NT2/D1 (cell line): Measurements from ENCODE around the gene SAA2.

Experiments used
- DNase-seq: peaks from one replicate; pipeline ENCODE4 v3.0.0-alpha.2; 2011; ENCODE audit warnings: low read depth, low spot score
- H3K27me3 ChIP-seq: 2 replicates; pipeline ENCODE4 v1.6.0; 2011; ENCODE audit warnings: mild to moderate bottlenecking; ENCODE audit not compliant: insufficient read length, insufficient read depth
- H3K36me3 ChIP-seq: 2 replicates; pipeline ENCODE4 v1.6.1; 2011; ENCODE audit warnings: mild to moderate bottlenecking, low read length, mixed read lengths; ENCODE audit not compliant: insufficient read depth, insufficient read length
- H3K4me1 ChIP-seq: 2 replicates; pipeline ENCODE4 v1.5.1; 2011; ENCODE audit not compliant: insufficient read depth, insufficient read length
- H3K4me3 ChIP-seq: 2 replicates; pipeline ENCODE4 v1.5.1; 2011; ENCODE audit warnings: low read depth; ENCODE audit not compliant: insufficient read length
- H3K9ac ChIP-seq: 2 replicates; pipeline ENCODE4 v1.6.0; 2011; ENCODE audit warnings: low read depth; ENCODE audit not compliant: insufficient read length
- H3K9me3 ChIP-seq: 2 replicates; pipeline ENCODE4 v1.5.1; 2011; ENCODE audit warnings: mild to moderate bottlenecking, low read length; ENCODE audit not compliant: insufficient read depth
- SUZ12 ChIP-seq: IDR thresholded peaks from 2 replicates; pipeline ENCODE4 v1.6.1; 2011; ENCODE audit not compliant: insufficient read length, insufficient read depth; ENCODE audit errors: extremely low read depth
- YY1 ChIP-seq: IDR thresholded peaks from 2 replicates; pipeline ENCODE4 v1.6.1; 2011; ENCODE audit not compliant: insufficient read length, insufficient read depth
- ZNF274 ChIP-seq: IDR thresholded peaks from 2 replicates; pipeline ENCODE4 v1.6.1; 2011; ENCODE audit warnings: mild to moderate bottlenecking, low read depth, low read length

The SAA2 gene

GRCh38 chr11:18229501-18229900, 19.0 kb downstream of the SAA2 start:
- TF ChIP-seq ZNF274 (no peak), YY1 (no peak), SUZ12 (no peak)
- H3K27me3 ChIP-seq = no peaks in the 10 kb centered on the region
- H3K9ac ChIP-seq = no peak overlapping the region
- no peak for DNase-seq
- no peaks in the 10 kb centered on the region for H3K9me3 ChIP-seq
- H3K36me3 ChIP-seq = no peaks in the 10 kb centered on the region
- H3K4me1 ChIP-seq = no peaks in the 10 kb centered on the region
- no peak overlapping the region for H3K4me3 ChIP-seq

DNA sequence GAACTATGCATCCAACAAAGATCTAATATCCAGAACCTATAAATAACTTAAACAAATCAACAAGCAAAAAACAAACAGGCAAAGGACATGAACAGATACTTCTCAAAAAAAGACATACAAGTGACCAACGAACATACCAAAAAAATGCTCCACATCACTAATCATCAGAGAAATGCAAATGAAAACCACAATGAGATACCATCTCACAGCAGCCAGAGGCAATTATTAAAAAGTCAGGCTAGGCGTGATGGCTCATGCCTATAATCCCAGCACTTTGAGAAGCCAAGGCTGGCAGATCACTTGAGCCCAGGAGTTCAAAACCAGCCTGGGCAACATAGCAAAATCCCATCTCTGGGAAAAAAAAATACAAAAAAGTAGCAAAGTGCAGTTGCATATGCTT, 22.6 kb downstream of the SAA2 start:
- DNase-seq = no peak
- H3K9ac ChIP-seq = no peak overlapping the region
- TF ChIP-seq ZNF274 (no peak), SUZ12 (no peak), YY1 (no peak)

DNA sequence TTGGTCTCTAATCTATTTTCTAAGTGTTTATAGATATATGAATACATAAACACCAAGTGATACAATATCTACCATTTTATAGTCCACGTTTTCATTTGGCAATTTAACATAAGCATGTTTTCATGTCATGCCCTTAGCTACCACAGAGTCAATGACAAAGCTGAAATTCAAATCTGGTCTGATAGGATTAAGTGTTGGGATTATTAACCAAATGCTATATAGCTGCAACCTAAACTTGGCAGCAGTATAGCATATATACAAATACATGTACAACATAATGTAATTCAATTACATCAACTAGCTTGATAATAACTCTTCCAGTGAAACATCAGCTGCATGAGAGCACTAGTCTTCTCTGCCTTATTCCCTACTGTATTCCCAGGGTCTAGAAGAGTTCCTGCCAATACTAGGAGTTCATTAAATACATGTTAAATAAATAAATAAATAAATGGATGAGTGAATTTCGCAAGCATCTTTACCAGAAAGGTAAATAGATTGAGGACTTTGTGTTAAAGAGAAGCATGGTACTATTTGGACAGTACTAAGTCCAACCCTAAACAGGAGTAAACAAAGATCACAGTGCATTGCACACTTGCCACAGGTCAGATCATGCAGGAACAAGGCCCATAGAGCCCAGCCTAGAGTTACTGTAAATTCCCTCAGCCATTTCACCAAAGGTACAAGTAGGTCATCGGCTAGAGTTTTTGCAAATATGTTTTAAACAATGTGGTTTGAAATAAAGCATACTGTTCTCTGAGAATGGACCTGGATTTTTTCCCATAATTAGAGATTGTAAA, 24.7 kb downstream of the SAA2 start:
- Histone ChIP-seq H3K27me3 (no peaks in the 10 kb centered on the region), H3K4me3 (no peak overlapping the region), H3K36me3 (no peaks in the 10 kb centered on the region), H3K4me1 (no peaks in the 10 kb centered on the region), H3K9me3 (no peaks in the 10 kb centered on the region), H3K9ac (no peak overlapping the region)
- no peak for DNase-seq
- TF ChIP-seq YY1 (no peak), SUZ12 (no peak), ZNF274 (no peak)

More for the DNA sequence above, 22.6 kb downstream of the SAA2 start:
- no peak overlapping the region for H3K4me3 ChIP-seq
- no peaks in the 10 kb centered on the region for H3K9me3 ChIP-seq
- no peaks in the 10 kb centered on the region for H3K27me3 ChIP-seq
- no peaks in the 10 kb centered on the region for H3K4me1 ChIP-seq
- H3K36me3 ChIP-seq = no peaks in the 10 kb centered on the region

- Histone ChIP-seq H3K9me3 (no peaks in the 10 kb centered on the region), H3K9ac (no peak overlapping the region), H3K27me3 (no peaks in the 10 kb centered on the region), H3K4me1 (no peaks in the 10 kb centered on the region), H3K36me3 (no peaks in the 10 kb centered on the region), H3K4me3 (no peak overlapping the region)
- no peak for TF ChIP-seq YY1
- no peak for TF ChIP-seq SUZ12
- TF ChIP-seq ZNF274 = no peak
- DNase-seq = no peak
Measured at GRCh38 chr11:18222814-18223421, 25.6 kb downstream of the SAA2 start.

DNA sequence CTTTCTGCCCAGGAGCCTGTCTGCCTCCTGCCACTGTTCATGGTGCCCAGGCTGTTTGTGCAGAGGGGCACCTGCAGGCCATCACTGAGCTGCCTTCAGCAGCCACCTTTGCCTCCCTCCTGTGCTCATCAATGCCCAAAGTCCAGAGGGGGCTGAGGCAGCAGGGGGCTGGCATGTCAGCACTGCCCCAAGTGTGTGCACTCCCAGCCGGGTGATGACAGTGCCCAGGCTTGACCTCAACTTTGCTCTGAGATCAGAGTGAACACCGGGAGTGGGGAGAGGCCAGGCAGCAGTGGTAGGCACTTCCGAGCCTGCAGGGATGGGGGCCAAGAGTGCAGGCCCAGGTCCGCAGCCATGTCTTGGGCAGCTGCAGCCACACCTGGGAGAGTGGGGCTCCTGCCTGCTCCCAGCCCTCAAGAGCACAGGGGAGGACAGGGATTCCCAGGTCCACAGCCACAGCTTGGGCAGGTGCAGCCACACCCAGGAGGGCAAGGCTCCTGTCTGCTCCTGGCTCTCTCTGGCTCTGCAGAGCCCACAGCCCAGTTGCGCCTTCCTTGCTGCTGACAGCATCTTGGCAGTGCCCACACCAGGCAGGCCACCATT, 27.1 kb downstream of the SAA2 start:
- no peak for DNase-seq
- no peaks in the 10 kb centered on the region for H3K36me3 ChIP-seq
- no peaks in the 10 kb centered on the region for H3K4me1 ChIP-seq
- no peak overlapping the region for H3K9ac ChIP-seq
- H3K27me3 ChIP-seq = no peaks in the 10 kb centered on the region
- TF ChIP-seq ZNF274 (no peak), YY1 (no peak), SUZ12 (no peak)
- H3K9me3 ChIP-seq = no peaks in the 10 kb centered on the region
- no peak overlapping the region for H3K4me3 ChIP-seq

- TF ChIP-seq ZNF274 = no peak
- Histone ChIP-seq H3K27me3 (no peaks in the 10 kb centered on the region), H3K9ac (no peak overlapping the region), H3K36me3 (no peaks in the 10 kb centered on the region), H3K4me3 (no peak overlapping the region), H3K9me3 (no peaks in the 10 kb centered on the region), H3K4me1 (no peaks in the 10 kb centered on the region)
- DNase-seq = no peak
Measured at GRCh38 chr11:18209058-18209457, 39.4 kb downstream of the SAA2 start.

DNA sequence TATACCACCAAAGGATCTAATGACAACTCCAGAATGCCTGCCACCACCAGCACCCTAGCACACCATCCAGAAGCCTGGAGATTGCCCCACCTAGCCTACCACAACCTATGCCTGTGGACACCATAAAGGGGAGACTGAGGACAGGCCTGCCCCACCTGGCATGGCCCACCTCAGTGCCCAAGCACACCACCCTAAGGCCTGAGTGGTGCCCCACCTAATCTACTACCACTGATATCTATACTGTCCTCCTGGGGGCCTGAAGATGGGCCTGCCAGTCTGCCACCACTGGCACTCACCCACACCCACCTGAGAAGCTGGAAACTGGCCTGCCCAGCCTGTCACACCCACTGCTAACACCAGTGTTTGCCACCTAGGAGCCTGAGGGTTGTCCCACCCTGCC, 43.7 kb downstream of the SAA2 start:
- Histone ChIP-seq H3K4me3 (no peak overlapping the region), H3K4me1 (no peaks in the 10 kb centered on the region), H3K27me3 (no peaks in the 10 kb centered on the region), H3K9me3 (no peaks in the 10 kb centered on the region), H3K36me3 (no peaks in the 10 kb centered on the region), H3K9ac (no peak overlapping the region)
- no peak for TF ChIP-seq SUZ12
- TF ChIP-seq ZNF274 = no peak
- TF ChIP-seq YY1 = no peak
- no peak for DNase-seq
